Sciatic nerve (tissue), 2 donors: ENCODE measurements around the gene CLDN7. TPM values are rescaled to one million over a fixed set of nuclear protein-coding genes. Genes with fewer than 3 reads are reported as not detected.
A peak's percentile ranks its signal among the peaks of the same experiment; 100 is the strongest.

ENCODE experiments used
- ATAC-seq: fragments of 200-7000 bp; cut with Tn5 transposase; one replicate; pipeline ENCODE4 v1.9.1; 2020; ENCODE audit warnings: mild to moderate bottlenecking, moderate library complexity
- DNase-seq: peaks from one replicate; pipeline ENCODE4 v3.0.0-alpha.2; 2020; ENCODE audit warnings: low spot score
- intact Hi-C: fragments of 100-400 bp; cut with DNase I; formaldehyde crosslinking; loops from one replicate; pipeline ENCODE4 v1.14.2; 2022
- total RNA-seq: library from RNA; stranded (reverse); fragmentation: NEBNext Ultra II Directional; extraction: Animal tissue kit (Norgen Biotek cat#: 25700); gene quantifications from one replicate; pipeline ENCODE4 v1.2.1, GENCODE V29; 2021
- donor health status: DM: no; HTN: no; CAD: no.
- donor health status: DM: no; HTN: no; CAD: no.

CLDN7 gene
- 4.1 TPM for total RNA-seq

- intact Hi-C loops = no loop called here
- ATAC-seq (no peak), DNase-seq (no peak)
Measured at GRCh38 chr17:7262192-7262934, at the start of gene CLDN7. TSS of gene CLDN7 (minus strand) at chr17:7262478. CDS start at chr17:7262043, 435 bp downstream.

- DNase-seq (no peak), ATAC-seq (no peak)
- intact Hi-C loops = no loop called here
Measured at GRCh38 chr17:7311110-7311705, 48.9 kb upstream of the CLDN7 start.

GRCh38 chr17:7309628-7310027 is 47.4 kb upstream of the CLDN7 start:
- no peak for ATAC-seq
- intact Hi-C loops = no loop called here
- DNase-seq = no peak

- peak; percentile 20 for ATAC-seq
- DNase-seq = no peak
- intact Hi-C loops = no loop called here
Measured at GRCh38 chr17:7308625-7309433, 46.6 kb upstream of the CLDN7 start.

- intact Hi-C loops = no loop called here
- no peak for ATAC-seq
- peak; percentile 82 for DNase-seq
Measured at GRCh38 chr17:7307686-7308624, 45.7 kb upstream of the CLDN7 start.

GRCh38 chr17:7306911-7307685 is 44.8 kb upstream of the CLDN7 start, which contains the start of gene EIF5A:
TSS of gene EIF5A (plus strand) at chr17:7307628. CDS start at chr17:7309636, 2,008 bp downstream.
- DNase-seq (peak; percentile 100), ATAC-seq (peak; percentile 97)
- intact Hi-C loops = no loop called here

- DNase-seq = no peak
- no peak for ATAC-seq
- intact Hi-C loops = no loop called here
Measured at GRCh38 chr17:7304179-7304578, 41.9 kb upstream of the CLDN7 start.

GRCh38 chr17:7296189-7296861 is 34.0 kb upstream of the CLDN7 start:
- ATAC-seq (peak; percentile 91), DNase-seq (peak; percentile 89)
- intact Hi-C loops = no loop called here

- intact Hi-C loops = no loop called here
- DNase-seq = no peak
- ATAC-seq = peak; percentile 16
Measured at GRCh38 chr17:7295230-7296180, 33.2 kb upstream of the CLDN7 start.

- no peak for ATAC-seq
- intact Hi-C loops = no loop called here
- no peak for DNase-seq
Measured at GRCh38 chr17:7294614-7295153, 32.4 kb upstream of the CLDN7 start, which contains the start of gene YBX2. TSS of gene YBX2 (minus strand) at chr17:7294639. CDS start at chr17:7294500, 139 bp downstream.

GRCh38 chr17:7293816-7294613 is 31.7 kb upstream of the CLDN7 start:
- ATAC-seq (no peak), DNase-seq (no peak)
- intact Hi-C loops = no loop called here

- no peak for ATAC-seq
- intact Hi-C loops = no loop called here
- DNase-seq = no peak
Measured at GRCh38 chr17:7293159-7293558, 30.9 kb upstream of the CLDN7 start.

- DNase-seq = no peak
- intact Hi-C loops = no loop called here
Measured at GRCh38 chr17:7292729-7293128, 30.5 kb upstream of the CLDN7 start.

GRCh38 chr17:7292194-7292593 is 29.9 kb upstream of the CLDN7 start:
- DNase-seq = no peak
- ATAC-seq = no peak
- intact Hi-C loops = no loop called here

More at GRCh38 chr17:7292729-7293128, 30.5 kb upstream of the CLDN7 start:
- no peak for ATAC-seq

- no peak for ATAC-seq
- intact Hi-C loops = no loop called here
- DNase-seq = no peak
Measured at GRCh38 chr17:7290685-7291084, 28.4 kb upstream of the CLDN7 start.
